Activated T-helper 17 cell treated with anti-CD3 and anti-CD28 coated beads, Interleukin-2, amount 50 U/mL, for 72 hours (primary cell): Measurements from ENCODE around the gene CCDC92. TPM values are rescaled to one million over a fixed set of nuclear protein-coding genes. Genes with fewer than 3 reads are reported as not detected.
"Not testable (repeated sequence)": the region's sequence is repeated elsewhere in the genome, so short reads cannot be mapped to it uniquely, and the experiment has no call there.

Experiments used
- ATAC-seq: fragments of 150-1000 bp; cut with Tn5 transposase; replicated peaks from 2 replicates; pipeline ENCODE4 v1.10.0; 2021; ENCODE audit warnings: mild to moderate bottlenecking, moderate library complexity
- H3K27ac Mint-ChIP-seq: one replicate; pipeline ENCODE4 v1.8.0; 2022; ENCODE audit warnings: mixed read lengths
- H3K27me3 Mint-ChIP-seq: one replicate; pipeline ENCODE4 v1.8.0; 2022; ENCODE audit warnings: mixed read lengths
- H3K36me3 Mint-ChIP-seq: one replicate; pipeline ENCODE4 v1.8.0; 2022; ENCODE audit warnings: low read depth, mild to moderate bottlenecking, mixed read lengths
- H3K4me1 Mint-ChIP-seq: one replicate; pipeline ENCODE4 v1.8.0; 2022; ENCODE audit warnings: mixed read lengths
- H3K4me3 Mint-ChIP-seq: one replicate; pipeline ENCODE4 v1.8.0; 2022; ENCODE audit warnings: mild to moderate bottlenecking, mixed read lengths
- H3K9me3 Mint-ChIP-seq: one replicate; pipeline ENCODE4 v1.8.0; 2022; ENCODE audit warnings: mixed read lengths
- total RNA-seq, 2 donors: library from RNA; stranded (reverse); gene quantifications; one replicate each; pipeline ENCODE4 v1.2.3, GENCODE V29; 2022

CCDC92 gene
- total RNA-seq, 2 donors from 2014 or later, result 19.2 to 19.4 TPM

DNA sequence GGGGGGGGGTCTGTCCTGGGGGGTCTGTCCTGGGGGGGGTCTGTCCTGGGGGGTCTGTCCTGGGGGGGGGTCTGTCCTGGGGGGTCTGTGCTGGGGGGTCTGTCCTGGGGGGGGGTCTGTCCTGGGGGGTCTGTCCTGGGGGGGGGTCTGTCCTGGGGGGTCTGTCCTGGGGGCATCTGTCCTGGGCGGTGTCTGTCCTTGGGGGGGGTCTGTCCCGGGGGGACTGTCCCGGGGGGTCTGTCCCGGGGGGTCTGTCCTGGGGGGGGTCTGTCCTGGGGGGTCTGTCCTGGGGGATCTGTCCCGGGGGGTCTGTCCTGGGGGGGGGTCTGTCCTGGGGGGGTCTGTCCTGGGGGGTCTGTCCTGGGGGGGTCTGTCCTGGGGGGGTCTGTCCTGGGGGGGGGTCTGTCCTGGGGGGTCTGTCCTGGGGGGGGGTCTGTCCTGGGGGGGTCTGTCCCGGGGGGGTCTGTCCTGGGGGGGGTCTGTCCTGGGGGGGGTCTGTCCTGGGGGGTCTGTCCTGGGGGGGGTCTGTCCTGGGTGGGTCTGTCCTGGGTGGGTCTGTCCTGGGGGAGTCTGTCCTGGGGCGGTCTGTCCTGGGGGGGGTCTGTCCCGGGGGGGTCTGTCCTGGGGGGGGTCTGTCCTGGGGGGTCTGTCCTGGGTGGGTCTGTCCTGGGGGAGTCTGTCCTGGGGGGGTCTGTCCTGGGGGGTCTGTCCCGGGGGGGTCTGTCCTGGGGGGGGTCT is 60.8 kb downstream of the CCDC92 start:
- ATAC-seq, H3K4me1 Mint-ChIP-seq, H3K27ac Mint-ChIP-seq, H3K4me3 Mint-ChIP-seq, H3K27me3 Mint-ChIP-seq, H3K36me3 Mint-ChIP-seq, H3K9me3 Mint-ChIP-seq: not testable (repeated sequence)

GRCh38 chr12:123910761-123911193 is 61.9 kb downstream of the CCDC92 start:
- H3K36me3 Mint-ChIP-seq, result no peaks in the 10 kb centered on the region

DNA sequence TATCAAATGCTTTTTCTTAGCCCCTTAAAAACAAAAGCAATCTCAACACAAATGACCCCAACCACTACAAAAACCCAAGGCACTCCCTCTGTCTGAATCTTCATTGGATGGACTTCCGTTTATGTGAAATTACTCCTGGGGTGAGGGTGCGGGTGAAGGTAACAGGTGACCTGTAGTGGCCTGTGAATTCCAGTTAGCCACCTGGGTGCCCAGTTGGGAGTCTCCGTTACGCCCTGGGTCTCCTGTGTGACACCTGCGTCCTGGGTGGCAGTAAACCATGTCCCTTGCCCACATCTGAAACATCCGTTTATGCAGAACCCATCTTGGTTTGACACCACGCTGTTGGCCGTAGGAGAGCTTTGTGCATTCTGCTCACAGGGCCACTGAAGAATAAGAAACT is 62.6 kb downstream of the CCDC92 start:
- peaks cover 6% of the 10 kb centered on the region for H3K4me1 Mint-ChIP-seq
- no peaks in the 10 kb centered on the region for H3K9me3 Mint-ChIP-seq
- no peaks in the 10 kb centered on the region for H3K36me3 Mint-ChIP-seq
- peaks cover 2% of the 10 kb centered on the region for H3K27me3 Mint-ChIP-seq
- H3K27ac Mint-ChIP-seq, result no peak overlapping the region
- ATAC-seq, result no peak
- no peak overlapping the region for H3K4me3 Mint-ChIP-seq

More at GRCh38 chr12:123910761-123911193, 61.9 kb downstream of the CCDC92 start:
- Mint-ChIP-seq H3K4me1 (no peaks in the 10 kb centered on the region), H3K9me3 (no peaks in the 10 kb centered on the region), H3K27me3 (no peaks in the 10 kb centered on the region), H3K4me3 (no peak overlapping the region), H3K27ac (peak overlapping the region; percentile 56)
- ATAC-seq, result peak; percentile 68

DNA sequence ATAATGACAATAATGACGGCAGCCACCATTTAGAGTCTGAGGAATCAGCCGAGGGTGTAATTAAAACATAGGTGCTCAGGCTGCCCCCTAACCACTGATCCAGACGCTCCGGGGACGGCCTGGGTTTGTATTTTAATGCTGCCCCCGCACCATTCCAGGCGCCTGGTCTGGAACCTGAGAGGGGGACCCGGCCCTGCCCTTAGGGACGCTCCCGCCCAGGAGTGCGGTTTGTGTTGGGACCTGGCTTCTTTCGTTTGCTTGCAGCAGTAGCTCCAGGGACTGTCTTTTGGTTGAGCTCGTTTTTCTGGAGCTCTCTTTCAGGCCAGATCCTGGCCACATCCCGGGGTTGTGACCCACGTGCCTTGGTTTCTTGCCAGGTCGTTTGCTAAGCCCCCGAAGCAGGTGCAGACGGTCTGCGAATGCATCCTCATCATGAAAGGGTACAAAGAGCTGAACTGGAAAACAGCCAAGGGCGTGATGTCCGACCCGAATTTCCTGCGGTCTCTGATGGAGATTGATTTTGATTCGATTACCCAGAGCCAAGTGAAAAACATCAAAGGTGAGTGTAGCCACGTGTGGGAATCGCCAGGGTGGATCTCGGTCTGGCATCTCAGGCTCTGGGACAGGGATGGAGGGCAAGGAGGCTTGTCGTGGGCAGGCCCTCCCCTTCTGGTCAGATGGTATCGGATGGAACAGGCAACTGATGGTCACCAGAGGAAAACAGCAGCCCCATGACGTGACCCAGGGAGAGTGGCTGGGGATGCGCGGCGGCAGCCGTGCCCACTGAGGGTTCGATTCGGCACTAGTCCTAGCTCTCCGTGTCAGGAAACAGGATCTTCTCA is 63.5 kb downstream of the CCDC92 start:
- peaks cover 6% of the 10 kb centered on the region for H3K4me1 Mint-ChIP-seq
- no peak overlapping the region for H3K4me3 Mint-ChIP-seq
- H3K9me3 Mint-ChIP-seq, result no peaks in the 10 kb centered on the region
- H3K36me3 Mint-ChIP-seq, result no peaks in the 10 kb centered on the region
- no peak for ATAC-seq
- peaks cover 5% of the 10 kb centered on the region for H3K27me3 Mint-ChIP-seq
- no peak overlapping the region for H3K27ac Mint-ChIP-seq

DNA sequence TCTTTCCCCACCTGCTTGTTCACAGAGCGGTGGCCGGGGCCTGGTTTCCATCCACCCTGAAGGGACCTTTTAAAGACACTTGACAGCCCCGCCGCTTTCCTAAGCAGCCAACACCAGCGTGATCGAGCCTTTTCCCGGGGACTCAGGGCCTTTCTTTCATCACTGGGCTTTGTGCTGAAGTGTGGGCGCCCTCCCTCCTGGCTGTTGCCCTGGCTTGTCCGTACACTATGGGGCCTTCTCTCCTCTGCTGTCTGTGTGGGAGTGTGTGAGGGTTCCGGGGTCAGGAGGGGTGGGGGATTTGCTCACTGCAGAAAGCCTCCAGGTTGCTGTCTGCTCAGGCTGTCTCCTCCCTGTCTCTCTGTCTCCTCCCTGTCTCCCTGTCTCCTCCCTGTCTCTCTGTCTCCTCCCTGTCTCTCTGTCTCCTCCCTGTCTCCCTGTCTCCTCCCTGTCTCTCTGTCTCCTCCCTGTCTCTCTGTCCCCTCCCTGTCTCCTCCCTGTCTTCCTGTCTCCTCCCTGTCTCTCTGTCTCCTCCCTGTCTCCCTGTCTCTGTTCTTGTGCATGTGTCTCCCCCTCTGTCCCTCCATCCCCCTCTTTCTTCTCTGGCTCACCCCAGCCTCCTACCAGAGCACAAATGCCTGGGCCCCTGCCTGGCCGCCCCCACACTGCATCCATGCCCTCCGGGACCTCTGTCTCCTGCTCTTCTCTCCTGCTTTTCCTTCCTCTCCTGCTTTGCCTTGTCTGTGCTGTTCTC is 64.7 kb downstream of the CCDC92 start:
- H3K27me3 Mint-ChIP-seq, result peaks cover 8% of the 10 kb centered on the region
- H3K27ac Mint-ChIP-seq, result no peak overlapping the region
- no peaks in the 10 kb centered on the region for H3K9me3 Mint-ChIP-seq
- H3K4me1 Mint-ChIP-seq, result peaks cover 6% of the 10 kb centered on the region
- no peaks in the 10 kb centered on the region for H3K36me3 Mint-ChIP-seq
- no peak overlapping the region for H3K4me3 Mint-ChIP-seq
- no peak for ATAC-seq

GRCh38 chr12:123906711-123907420 is 65.8 kb downstream of the CCDC92 start:
- Mint-ChIP-seq H3K36me3 (no peaks in the 10 kb centered on the region), H3K27ac (no peak overlapping the region), H3K4me3 (no peak overlapping the region), H3K4me1 (peaks cover 6% of the 10 kb centered on the region), H3K9me3 (no peaks in the 10 kb centered on the region), H3K27me3 (peaks cover 11% of the 10 kb centered on the region)
- ATAC-seq, result no peak

- Mint-ChIP-seq H3K27ac (no peak overlapping the region), H3K4me3 (no peak overlapping the region), H3K36me3 (no peaks in the 10 kb centered on the region), H3K9me3 (no peaks in the 10 kb centered on the region), H3K27me3 (peaks cover 16% of the 10 kb centered on the region), H3K4me1 (peaks cover 6% of the 10 kb centered on the region)
- peak; percentile 67 for ATAC-seq
Measured at GRCh38 chr12:123905319-123905925, 67.2 kb downstream of the CCDC92 start.

DNA sequence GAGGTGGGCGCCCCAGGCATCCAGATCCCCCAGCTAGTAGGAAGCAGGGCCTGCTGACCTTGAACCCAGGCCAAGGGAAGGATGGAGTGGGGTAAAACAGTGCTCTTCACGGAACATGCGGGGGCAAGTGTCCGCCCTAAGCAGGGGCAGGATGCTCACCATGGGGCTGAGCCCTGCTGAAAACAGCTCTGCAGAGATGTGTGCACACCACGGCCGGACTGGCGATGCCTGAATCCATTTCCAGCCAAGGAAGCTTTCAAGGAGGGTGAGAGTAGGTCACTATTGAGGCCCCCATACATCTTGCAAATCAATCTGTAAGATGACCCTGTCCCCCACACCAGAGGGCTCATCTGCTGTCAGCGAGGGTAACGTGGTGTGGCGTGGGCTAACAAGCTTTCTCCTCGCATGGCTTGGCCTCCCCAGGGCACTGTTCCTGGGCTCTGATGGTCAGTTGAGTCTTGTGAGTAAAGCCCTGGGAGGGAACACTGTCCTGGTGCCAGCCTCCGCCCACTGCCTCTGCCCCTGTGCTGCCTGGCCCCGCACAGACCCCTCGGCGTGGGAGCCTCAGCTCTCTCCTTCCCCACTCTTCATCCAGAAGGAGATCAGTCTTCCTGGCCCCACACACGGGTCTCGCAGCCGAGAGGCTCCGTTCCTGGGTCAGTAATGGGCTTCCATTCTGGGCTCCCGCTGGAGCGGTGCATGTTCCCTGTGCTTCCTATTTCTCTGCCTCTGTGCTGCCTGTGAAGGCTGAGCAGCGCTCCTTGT is 69.1 kb downstream of the CCDC92 start:
- peaks cover 24% of the 10 kb centered on the region for H3K27me3 Mint-ChIP-seq
- H3K9me3 Mint-ChIP-seq, result no peaks in the 10 kb centered on the region
- no peaks in the 10 kb centered on the region for H3K36me3 Mint-ChIP-seq
- no peak overlapping the region for H3K27ac Mint-ChIP-seq
- ATAC-seq, result no peak
- no peak overlapping the region for H3K4me3 Mint-ChIP-seq
- peaks cover 6% of the 10 kb centered on the region for H3K4me1 Mint-ChIP-seq

DNA sequence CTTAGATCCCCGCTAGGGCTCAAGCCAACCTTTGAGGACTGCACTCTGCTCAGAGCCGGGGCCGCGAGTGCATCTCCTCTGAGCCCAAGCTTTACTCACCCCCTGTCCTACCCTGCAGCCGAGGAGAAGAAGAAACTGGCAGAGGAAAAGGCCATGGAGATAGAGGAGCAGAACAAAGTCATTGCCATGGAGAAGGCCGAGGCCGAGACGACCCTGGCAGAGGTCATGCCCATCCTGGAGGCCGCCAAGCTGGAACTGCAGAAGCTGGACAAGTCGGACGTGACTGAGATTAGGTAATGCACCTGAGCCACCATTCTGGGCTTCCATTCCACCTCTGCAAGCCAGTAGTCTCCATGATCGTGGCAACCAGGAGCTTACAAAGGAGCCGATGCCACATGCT is 69.8 kb downstream of the CCDC92 start:
- Mint-ChIP-seq H3K27ac (no peak overlapping the region), H3K4me3 (no peak overlapping the region), H3K9me3 (no peaks in the 10 kb centered on the region), H3K4me1 (peaks cover 6% of the 10 kb centered on the region), H3K36me3 (no peaks in the 10 kb centered on the region), H3K27me3 (peaks cover 24% of the 10 kb centered on the region)
- ATAC-seq, result no peak

DNA sequence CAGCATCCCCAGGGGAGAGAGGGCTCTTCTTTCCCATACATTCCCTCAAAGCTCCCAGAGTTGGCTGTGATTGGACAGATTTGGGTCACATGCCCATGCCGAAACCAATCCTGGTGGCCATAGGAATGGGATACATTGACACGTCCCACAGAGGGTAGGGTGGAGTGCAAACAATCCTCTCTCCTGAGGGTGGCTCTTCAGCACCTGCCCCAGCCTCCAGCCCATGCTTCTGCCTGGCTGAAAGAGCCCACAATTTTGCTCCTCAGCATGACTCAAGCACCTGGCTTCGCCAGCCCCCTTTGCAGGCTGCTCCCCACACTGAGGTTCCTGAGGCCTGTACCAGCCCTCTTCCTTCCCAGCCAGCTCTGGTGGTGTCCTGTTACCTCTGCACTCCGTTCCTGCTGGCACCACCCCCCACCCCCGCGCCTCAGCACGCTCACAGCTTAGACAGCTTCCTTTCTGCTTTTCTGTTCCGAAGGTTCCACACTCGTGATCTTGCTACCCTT is 71.7 kb downstream of the CCDC92 start:
- H3K36me3 Mint-ChIP-seq, result no peaks in the 10 kb centered on the region
- no peaks in the 10 kb centered on the region for H3K9me3 Mint-ChIP-seq
- ATAC-seq, result peak; percentile 30
- no peak overlapping the region for H3K4me3 Mint-ChIP-seq
- H3K4me1 Mint-ChIP-seq, result peaks cover 6% of the 10 kb centered on the region
- peaks cover 24% of the 10 kb centered on the region for H3K27me3 Mint-ChIP-seq
- no peak overlapping the region for H3K27ac Mint-ChIP-seq

GRCh38 chr12:123899368-123899767 is 73.3 kb downstream of the CCDC92 start:
- H3K9me3 Mint-ChIP-seq, result no peaks in the 10 kb centered on the region
- H3K4me3 Mint-ChIP-seq, result no peak overlapping the region
- H3K4me1 Mint-ChIP-seq, result no peaks in the 10 kb centered on the region
- no peaks in the 10 kb centered on the region for H3K36me3 Mint-ChIP-seq
- no peak for ATAC-seq
- no peak overlapping the region for H3K27ac Mint-ChIP-seq
- H3K27me3 Mint-ChIP-seq, result peaks cover 21% of the 10 kb centered on the region

GRCh38 chr12:123898673-123899072 is 74.0 kb downstream of the CCDC92 start:
- Mint-ChIP-seq H3K4me1 (no peaks in the 10 kb centered on the region), H3K36me3 (no peaks in the 10 kb centered on the region), H3K27me3 (peaks cover 16% of the 10 kb centered on the region), H3K27ac (no peak overlapping the region), H3K4me3 (no peak overlapping the region), H3K9me3 (no peaks in the 10 kb centered on the region)
- no peak for ATAC-seq

DNA sequence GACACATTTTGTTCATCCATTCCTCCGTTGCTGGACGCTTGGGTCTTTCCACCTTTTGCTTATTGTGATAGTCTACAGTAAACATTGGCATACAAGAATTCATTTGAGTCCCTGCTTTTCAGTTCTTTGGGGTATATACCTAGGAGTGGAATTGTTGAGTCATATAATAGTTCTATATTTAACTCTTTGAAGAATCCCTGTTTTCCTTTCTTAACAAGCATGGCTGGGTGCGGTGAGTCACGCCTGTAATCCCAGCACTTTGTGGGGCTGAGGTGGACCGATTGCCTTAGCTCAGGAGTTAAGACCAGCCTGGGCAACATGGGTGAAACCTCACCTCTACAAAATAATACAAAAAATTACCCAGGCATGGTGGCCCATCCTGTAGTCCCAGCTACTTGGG is 75.4 kb downstream of the CCDC92 start:
- no peak overlapping the region for H3K4me3 Mint-ChIP-seq
- no peak for ATAC-seq
- H3K36me3 Mint-ChIP-seq, result no peaks in the 10 kb centered on the region
- H3K4me1 Mint-ChIP-seq, result no peaks in the 10 kb centered on the region
- peaks cover 24% of the 10 kb centered on the region for H3K27me3 Mint-ChIP-seq
- H3K9me3 Mint-ChIP-seq, result no peaks in the 10 kb centered on the region
- H3K27ac Mint-ChIP-seq, result no peak overlapping the region
